Naive thymus-derived CD8-positive, alpha-beta T cell (primary cell): ENCODE measurements around the gene ABTB1. TPM values are rescaled to one million over a fixed set of nuclear protein-coding genes. Genes with fewer than 3 reads are reported as not detected.
"Not testable (repeated sequence)": the region's sequence is repeated elsewhere in the genome, so short reads cannot be mapped to it uniquely, and the experiment has no call there.

ENCODE experiments used
- ATAC-seq, 2 donors: fragments of 150-1000 bp; cut with Tn5 transposase in 1 of 2; sonication (Bioruptor Pico), chemical (Tn5 transposase) in 1 of 2; 1 replicate in 1 of 2; 2 replicates in 1 of 2; pipeline ENCODE4 v1.10.0; 2021; ENCODE audit warnings: mild to moderate bottlenecking in 2 of 2, moderate library complexity in 2 of 2
- POLR2A ChIA-PET: fragments of 350-600 bp; sonication (Branson Sonifier 250); formaldehyde crosslinking; loops from one replicate; lab custom pipeline; 2021; ENCODE audit warnings: antibody characterized with exemption; lab: Charles Lee
- DNase-seq, 10 donors: peaks; one replicate each; pipeline versions ENCODE4 v3.0.0 to v3.0.0-alpha.2; 2020 to 2022
- H3K27ac Mint-ChIP-seq, 10 donors: one replicate each; pipeline ENCODE4 v1.8.0; 2020 to 2022; ENCODE audit warnings: mild to moderate bottlenecking in 10 of 10, mixed read lengths in 10 of 10, moderate library complexity in 4 of 10, inconsistent platforms in 1 of 10
- H3K27me3 Mint-ChIP-seq, 5 donors: one replicate each; pipeline ENCODE4 v1.8.0; 2021 to 2022; ENCODE audit warnings: mixed read lengths in 5 of 5
- H3K36me3 Mint-ChIP-seq, 3 donors: one replicate each; pipeline ENCODE4 v1.8.0; 2020 to 2022; ENCODE audit warnings: mixed read lengths in 3 of 3, mild to moderate bottlenecking in 2 of 3, inconsistent platforms in 1 of 3
- H3K4me1 Mint-ChIP-seq, 4 donors: one replicate each; pipeline ENCODE4 v1.8.0; 2021 to 2022; ENCODE audit warnings: mixed read lengths in 4 of 4
- H3K4me3 Mint-ChIP-seq, 10 donors: one replicate each; pipeline ENCODE4 v1.8.0; 2020 to 2022; ENCODE audit warnings: mild to moderate bottlenecking in 10 of 10, mixed read lengths in 10 of 10, moderate library complexity in 6 of 10, inconsistent platforms in 1 of 10
- H3K9me3 Mint-ChIP-seq, 9 donors: one replicate each; pipeline ENCODE4 v1.8.0; 2020 to 2022; ENCODE audit warnings: mixed read lengths in 9 of 9, mild to moderate bottlenecking in 3 of 9, inconsistent platforms in 1 of 9, moderate library complexity in 1 of 9
- polyA plus RNA-seq, 3 donors: library from polyadenylated mRNA; unstranded; fragments of 300-500 nt; fragmentation: Illumina TruSeq; gene quantifications; one replicate each; pipeline ENCODE4 v1.2.3, GENCODE V29; 2021
- total RNA-seq, 8 experiments: library from RNA in 2 of 8; stranded (reverse) in 2 of 8; gene quantifications; one replicate each; pipeline ENCODE4 v1.2.3 and lab custom pipeline; 2021 to 2026

Gene ABTB1
- total and polyA plus RNA-seq, 5 experiments from 2014 or later, result 58.6 to 187 (median 71.9) TPM

DNA sequence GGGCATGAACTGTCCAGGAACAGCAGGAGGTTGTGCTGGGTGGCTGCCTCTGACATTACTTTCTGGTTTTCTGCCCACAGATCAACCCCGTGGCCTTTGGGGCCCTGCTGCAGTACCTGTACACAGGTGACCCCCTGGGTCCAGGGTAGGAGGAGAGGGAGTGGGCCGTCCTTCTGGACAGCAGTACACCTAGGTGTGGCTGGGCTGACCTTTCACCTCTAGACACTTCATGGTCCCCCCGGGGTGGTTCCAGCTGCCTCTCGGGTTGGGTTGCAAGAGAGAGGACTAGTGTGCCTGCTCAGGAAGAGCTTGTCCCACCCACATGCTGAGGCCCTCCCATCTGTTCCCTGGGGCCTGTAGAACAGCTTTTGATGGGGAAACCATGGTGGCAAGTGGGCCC lies 3.7 kb downstream of the ABTB1 start:
- Mint-ChIP-seq H3K36me3 (peaks cover 0 to 22% (median 0%) of the 10 kb centered on the region in 3 donors), H3K9me3 (no peaks in the 10 kb centered on the region), H3K27me3 (no peaks in the 10 kb centered on the region), H3K4me3 (no peak overlapping the region), H3K4me1 (peaks cover 25 to 51% (median 39%) of the 10 kb centered on the region in 4 donors), H3K27ac (peak overlapping the region in 2 of 10 donors; percentile 61 to 69)
- no peak for ATAC-seq
- DNase-seq, result peak in 2 of 10 donors; percentile 14 to 55
- POLR2A ChIA-PET, result interaction anchor here (0.5 kb wide), 1 partner anchor 383 kb away, joined by 4 read pairs; no protein-coding TSS in a partner anchor

DNA sequence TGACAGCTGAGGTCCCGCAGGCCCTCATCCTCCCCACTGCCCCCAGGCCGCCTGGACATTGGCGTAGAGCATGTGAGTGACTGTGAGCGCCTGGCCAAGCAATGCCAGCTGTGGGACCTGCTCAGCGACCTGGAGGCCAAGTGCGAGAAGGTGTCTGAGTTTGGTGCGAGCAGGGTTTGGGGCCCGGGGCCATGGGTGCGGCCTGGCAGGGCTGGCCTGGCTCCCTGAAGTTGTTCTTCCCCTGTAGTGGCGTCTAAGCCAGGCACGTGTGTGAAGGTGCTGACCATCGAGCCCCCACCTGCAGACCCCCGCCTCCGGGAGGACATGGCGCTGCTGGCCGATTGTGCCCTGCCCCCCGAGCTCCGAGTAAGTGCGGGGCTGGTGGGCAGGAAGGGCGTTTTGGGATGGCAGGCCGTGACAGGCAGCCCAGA lies 4.2 kb downstream of the ABTB1 start:
- Mint-ChIP-seq H3K36me3 (peaks cover 0 to 22% (median 0%) of the 10 kb centered on the region in 3 donors), H3K9me3 (no peaks in the 10 kb centered on the region), H3K4me1 (peaks cover 23 to 48% (median 37%) of the 10 kb centered on the region in 4 donors), H3K27me3 (no peaks in the 10 kb centered on the region), H3K27ac (no peak overlapping the region), H3K4me3 (peak overlapping the region in 1 of 10 donors; percentile 40)
- DNase-seq (peak in 2 of 10 donors; percentile 15 to 53), ATAC-seq (no peak)
- POLR2A ChIA-PET, result interaction anchor here (0.7 kb wide), 1 partner anchor 12 kb away, joined by 3 read pairs; no protein-coding TSS in a partner anchor

DNA sequence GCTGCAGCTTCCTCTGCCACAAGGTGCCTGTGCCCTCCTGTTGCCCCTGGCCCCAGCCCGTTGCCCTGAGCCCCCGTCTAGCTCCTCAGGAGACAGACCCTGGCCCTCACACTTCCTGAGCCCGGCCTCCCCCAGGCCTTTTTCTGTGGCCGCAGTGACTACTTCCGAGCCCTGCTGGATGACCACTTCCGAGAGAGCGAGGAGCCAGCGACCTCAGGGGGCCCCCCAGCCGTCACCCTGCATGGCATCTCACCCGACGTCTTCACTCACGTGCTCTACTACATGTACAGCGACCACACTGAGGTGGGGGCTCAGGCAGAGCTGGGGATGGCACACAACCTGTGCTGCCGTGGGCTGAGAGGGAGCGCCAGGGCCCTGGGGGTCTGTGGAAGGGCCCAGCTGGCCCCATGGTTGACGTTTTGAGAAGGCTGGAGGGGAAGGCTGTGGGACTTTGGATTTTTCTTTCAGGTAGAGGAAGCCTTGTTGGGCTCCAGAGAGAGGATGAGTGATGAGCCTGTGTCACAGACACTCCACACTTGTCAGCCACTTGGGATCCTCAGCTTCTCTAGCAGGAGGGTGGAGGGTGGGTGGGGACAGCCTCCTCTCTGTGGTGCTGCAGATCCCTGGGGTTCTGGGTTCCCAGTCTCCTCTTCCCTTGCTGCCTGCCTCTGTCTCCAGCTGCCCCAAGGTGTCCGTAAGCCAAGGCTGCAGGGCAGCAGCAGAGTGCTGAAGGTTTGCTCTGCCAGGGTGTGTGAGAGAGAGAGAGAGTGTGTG lies 5.0 kb downstream of the ABTB1 start:
- peaks cover 0 to 22% (median 0%) of the 10 kb centered on the region in 3 donors for H3K36me3 Mint-ChIP-seq
- H3K27ac Mint-ChIP-seq, result peak overlapping the region in 3 of 10 donors; percentile 40 to 62 (median 51)
- DNase-seq, result peak in 1 of 10 donors; percentile 58
- H3K4me3 Mint-ChIP-seq, result no peak overlapping the region
- H3K9me3 Mint-ChIP-seq, result no peaks in the 10 kb centered on the region
- peaks cover 25 to 49% (median 38%) of the 10 kb centered on the region in 4 donors for H3K4me1 Mint-ChIP-seq
- H3K27me3 Mint-ChIP-seq, result no peaks in the 10 kb centered on the region
- no peak for ATAC-seq
- POLR2A ChIA-PET, result interaction anchor here (0.7 kb wide), 1 partner anchor 11 kb away, joined by 3 read pairs; no protein-coding TSS in a partner anchor

DNA sequence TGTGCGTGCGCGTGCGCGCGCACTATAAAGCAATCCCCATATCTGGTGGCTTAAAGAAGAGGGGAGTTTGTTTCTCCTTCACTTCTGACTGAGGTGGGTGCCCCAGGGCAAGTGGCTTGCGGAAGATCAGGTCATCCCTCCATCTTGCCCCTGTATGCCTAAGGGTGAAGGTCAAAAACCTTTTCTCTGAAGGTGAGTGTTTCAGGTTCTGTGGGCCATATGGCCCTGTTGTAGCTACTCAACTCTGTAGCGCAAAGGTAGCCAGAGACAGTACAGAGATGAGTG lies 5.5 kb downstream of the ABTB1 start:
- H3K9me3 Mint-ChIP-seq, result no peaks in the 10 kb centered on the region
- H3K36me3 Mint-ChIP-seq, result peaks cover 0 to 22% (median 0%) of the 10 kb centered on the region in 3 donors
- no peak overlapping the region for H3K4me3 Mint-ChIP-seq
- POLR2A ChIA-PET, result no interaction called here
- H3K27me3 Mint-ChIP-seq, result no peaks in the 10 kb centered on the region
- DNase-seq, result no peak
- no peak for ATAC-seq
- H3K27ac Mint-ChIP-seq, result peak overlapping the region in 5 of 10 donors; percentile 25 to 68 (median 47)
- peaks cover 25 to 49% (median 38%) of the 10 kb centered on the region in 4 donors for H3K4me1 Mint-ChIP-seq

GRCh38 chr3:127678611-127679533 lies 6.1 kb downstream of the ABTB1 start:
- H3K9me3 Mint-ChIP-seq, result no peaks in the 10 kb centered on the region
- DNase-seq, result peak in 2 of 10 donors; percentile 12 to 57
- peak overlapping the region in 6 of 10 donors; percentile 21 to 68 (median 36) for H3K27ac Mint-ChIP-seq
- no peak for ATAC-seq
- H3K4me3 Mint-ChIP-seq, result no peak overlapping the region
- POLR2A ChIA-PET, result no interaction called here
- H3K4me1 Mint-ChIP-seq, result peaks cover 25 to 50% (median 38%) of the 10 kb centered on the region in 4 donors
- H3K36me3 Mint-ChIP-seq, result peaks cover 0 to 22% (median 0%) of the 10 kb centered on the region in 3 donors
- no peaks in the 10 kb centered on the region for H3K27me3 Mint-ChIP-seq

DNA sequence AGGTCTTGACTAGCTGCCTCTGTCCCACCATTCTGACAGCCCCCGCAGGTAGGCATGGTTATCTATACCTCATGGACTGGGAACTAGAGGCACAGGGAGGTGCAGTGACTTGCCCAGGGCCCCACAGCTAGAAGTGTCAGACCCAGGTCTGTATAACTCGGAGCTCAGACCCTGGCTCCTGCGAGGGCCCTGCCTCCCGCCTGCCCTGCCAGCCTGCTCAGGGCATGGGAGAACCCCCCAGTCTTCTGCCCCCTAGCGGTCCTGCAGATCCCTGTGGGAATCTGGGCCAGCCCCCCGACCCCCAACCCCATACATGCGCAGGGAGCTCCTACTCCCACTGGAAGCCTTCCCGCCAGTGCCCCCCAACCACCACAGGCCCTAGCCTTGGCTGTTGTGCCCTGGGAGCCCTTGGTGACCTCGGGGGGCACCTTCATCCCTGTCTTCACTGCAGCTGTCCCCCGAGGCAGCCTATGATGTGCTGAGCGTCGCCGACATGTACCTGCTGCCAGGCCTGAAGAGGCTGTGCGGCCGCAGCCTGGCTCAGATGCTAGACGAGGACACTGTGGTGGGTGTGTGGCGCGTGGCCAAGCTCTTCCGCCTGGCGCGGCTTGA lies 6.9 kb downstream of the ABTB1 start:
- Mint-ChIP-seq H3K9me3 (no peaks in the 10 kb centered on the region), H3K4me1 (peaks cover 20 to 48% (median 38%) of the 10 kb centered on the region in 4 donors), H3K27ac (peak overlapping the region in 3 of 10 donors; percentile 35 to 41 (median 40)), H3K36me3 (peaks cover 0 to 22% (median 0%) of the 10 kb centered on the region in 3 donors), H3K27me3 (no peaks in the 10 kb centered on the region), H3K4me3 (no peak overlapping the region)
- DNase-seq (peak in 2 of 10 donors; percentile 15 to 50), ATAC-seq (no peak)
- POLR2A ChIA-PET, result no interaction called here

- no peak overlapping the region for H3K4me3 Mint-ChIP-seq
- peak overlapping the region in 1 of 10 donors; percentile 35 for H3K27ac Mint-ChIP-seq
- DNase-seq, result no peak
- POLR2A ChIA-PET, result no interaction called here
- H3K27me3 Mint-ChIP-seq, result no peaks in the 10 kb centered on the region
- H3K36me3 Mint-ChIP-seq, result peaks cover 0 to 22% (median 0%) of the 10 kb centered on the region in 3 donors
- H3K4me1 Mint-ChIP-seq, result peaks cover 16 to 42% (median 32%) of the 10 kb centered on the region in 4 donors
- no peaks in the 10 kb centered on the region for H3K9me3 Mint-ChIP-seq
- ATAC-seq, result no peak
Observed at GRCh38 chr3:127680146-127680661, 7.5 kb downstream of the ABTB1 start.

GRCh38 chr3:127680798-127681221 lies 8.1 kb downstream of the ABTB1 start:
- Mint-ChIP-seq H3K36me3 (peaks cover 0 to 20% (median 0%) of the 10 kb centered on the region in 3 donors), H3K9me3 (no peaks in the 10 kb centered on the region), H3K27ac (peak overlapping the region in 4 of 10 donors; percentile 47 to 66 (median 58)), H3K4me3 (no peak overlapping the region), H3K4me1 (peaks cover 13 to 36% (median 27%) of the 10 kb centered on the region in 4 donors), H3K27me3 (no peaks in the 10 kb centered on the region)
- POLR2A ChIA-PET, result interaction anchor here (0.7 to 1.2 kb wide), 2 partner anchors 9 to 34 kb away, joined by 4 to 5 read pairs; no protein-coding TSS in a partner anchor
- ATAC-seq, result no peak
- DNase-seq, result peak in 1 of 10 donors; percentile 15

DNA sequence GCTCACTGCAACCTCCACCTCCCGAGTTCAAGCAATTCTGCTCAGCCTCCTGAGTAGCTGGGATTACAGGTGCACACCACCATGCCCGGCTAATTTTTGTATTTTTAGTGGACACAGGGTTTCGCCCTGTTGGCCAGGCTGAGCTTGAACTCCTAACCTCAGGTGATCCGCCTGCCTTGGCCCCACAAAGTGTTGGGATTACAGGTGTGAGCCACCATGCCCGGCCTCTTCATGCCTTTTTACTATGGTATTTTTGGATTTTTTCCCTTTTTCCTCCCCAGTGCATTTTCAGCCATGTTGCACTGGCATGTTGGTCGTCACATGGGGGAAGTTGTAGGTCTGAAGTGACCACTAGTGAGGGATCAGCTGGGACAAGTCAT lies 9.4 kb downstream of the ABTB1 start:
- not testable (repeated sequence) for H3K4me3 Mint-ChIP-seq

GRCh38 chr3:127682561-127682960 lies 9.8 kb downstream of the ABTB1 start:
- Mint-ChIP-seq H3K27ac (peak overlapping the region in 5 of 10 donors; percentile 16 to 83 (median 71)), H3K4me3 (no peak overlapping the region), H3K27me3 (no peaks in the 10 kb centered on the region), H3K9me3 (no peaks in the 10 kb centered on the region), H3K4me1 (peaks cover 9 to 26% (median 22%) of the 10 kb centered on the region in 4 donors), H3K36me3 (peaks cover 0 to 13% (median 0%) of the 10 kb centered on the region in 3 donors)
- ATAC-seq, result no peak
- DNase-seq, result peak in 1 of 10 donors; percentile 12
- POLR2A ChIA-PET, result interaction anchor here (0.7 to 1.7 kb wide), 3 partner anchors 9 to 987 kb away, joined by 3 to 8 read pairs (median 3); no protein-coding TSS in a partner anchor

More for the DNA sequence above, 9.4 kb downstream of the ABTB1 start:
- H3K9me3 Mint-ChIP-seq, DNase-seq, ATAC-seq, H3K27me3 Mint-ChIP-seq: not testable (repeated sequence)
- peaks cover 0 to 14% (median 0%) of the 10 kb centered on the region in 3 donors for H3K36me3 Mint-ChIP-seq
- H3K27ac Mint-ChIP-seq, result peak overlapping the region in 5 of 10 donors; percentile 24 to 83 (median 71)
- H3K4me1 Mint-ChIP-seq, result peaks cover 10 to 27% (median 24%) of the 10 kb centered on the region in 4 donors
- POLR2A ChIA-PET, result interaction anchor here (0.6 to 0.7 kb wide), 3 partner anchors 9 to 986 kb away, joined by 3 read pairs; no protein-coding TSS in a partner anchor

DNA sequence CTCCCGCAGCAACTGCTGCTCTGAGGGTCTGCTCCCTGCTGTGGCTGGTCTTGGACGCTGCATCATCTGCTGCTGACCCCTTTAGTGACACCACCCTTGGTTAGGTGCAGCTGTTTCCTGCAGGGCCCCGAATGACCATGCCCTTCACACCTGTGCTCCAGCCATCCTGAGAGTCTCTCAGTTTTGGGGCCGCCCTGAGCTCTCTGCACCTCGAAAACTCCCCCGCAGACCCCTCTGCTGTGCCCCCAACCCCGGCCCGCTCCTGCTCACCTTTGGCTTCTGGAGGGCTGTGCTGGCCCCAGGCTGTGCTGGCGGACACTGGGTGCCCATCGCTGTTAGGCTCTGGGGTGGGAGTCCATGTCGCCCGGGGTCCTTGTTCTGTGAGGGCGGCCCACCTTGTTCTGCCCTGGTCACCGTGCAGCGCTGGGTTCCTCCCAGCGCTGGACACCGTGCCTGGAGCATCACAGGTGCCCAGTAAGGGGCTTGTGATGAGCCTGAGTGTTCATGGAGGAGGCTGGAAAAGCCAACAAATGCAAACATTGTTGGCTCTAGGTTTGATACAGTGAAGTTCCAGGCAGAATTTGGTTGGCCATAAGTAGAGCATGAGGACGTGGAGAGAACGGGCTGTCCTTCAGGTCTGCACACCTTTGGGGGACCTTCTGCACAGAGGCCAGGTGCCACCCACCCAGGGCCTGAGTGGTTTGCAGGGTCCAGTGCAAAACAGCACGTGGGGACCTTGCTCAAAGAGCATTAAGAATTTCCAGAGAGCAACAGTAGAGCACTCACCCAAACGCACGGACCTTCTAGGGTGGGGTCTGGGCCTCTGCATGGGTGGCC lies 12.3 kb downstream of the ABTB1 start:
- POLR2A ChIA-PET, result interaction anchor here (0.6 kb wide), 1 partner anchor 12 kb away, joined by 3 read pairs; the partner anchor contains the start of gene ABTB1

More for the DNA sequence above, 12.3 kb downstream of the ABTB1 start:
- ATAC-seq (no peak), DNase-seq (no peak)
- Mint-ChIP-seq H3K27me3 (no peaks in the 10 kb centered on the region), H3K27ac (peak overlapping the region in 1 of 10 donors; percentile 60), H3K36me3 (no peaks in the 10 kb centered on the region), H3K4me1 (peaks cover 7 to 21% (median 16%) of the 10 kb centered on the region in 4 donors), H3K4me3 (no peak overlapping the region), H3K9me3 (no peaks in the 10 kb centered on the region)
